Activated CD4-positive, alpha-beta T cell treated with anti-CD3 and anti-CD28 coated beads, Interleukin-2, amount 50 U/mL, for 16 hours (primary cell): ENCODE results near the gene CDH20.

Experiments used
- DNase-seq: peaks from one replicate; pipeline ENCODE4 v3.0.0-alpha.2; 2020

The CDH20 gene

DNA sequence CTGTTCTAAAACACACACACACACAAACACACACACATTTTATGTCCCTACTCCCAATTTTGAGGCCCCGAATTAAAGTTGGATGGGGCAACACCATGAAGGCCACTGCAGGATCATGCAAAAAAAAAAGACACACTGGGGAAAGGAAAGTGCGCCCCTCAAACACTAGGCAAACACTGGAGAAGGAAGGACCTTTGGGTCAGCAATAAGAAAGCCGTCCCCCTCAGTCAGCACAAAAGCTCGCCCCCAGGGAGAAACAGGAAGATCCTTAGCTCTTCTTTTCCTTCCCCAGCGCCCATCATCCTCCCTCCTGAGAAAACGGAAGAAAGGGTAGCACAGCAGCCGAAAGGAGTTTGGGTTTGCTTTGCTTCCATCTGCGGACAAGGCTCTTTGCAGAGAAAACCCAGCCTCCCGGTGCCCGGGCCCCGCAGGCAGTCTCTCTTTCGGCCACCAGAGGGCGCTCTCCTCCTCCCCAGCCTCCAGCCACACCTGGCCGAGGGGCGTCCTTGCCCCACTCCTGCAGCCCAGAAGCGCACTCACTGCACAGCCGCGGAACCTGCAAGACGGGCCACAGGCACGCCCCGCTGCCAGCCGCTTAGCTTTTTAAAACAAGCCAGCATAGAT, 248.5 kb downstream of the CDH20 start:
- DNase-seq, result peak; percentile 53

DNA sequence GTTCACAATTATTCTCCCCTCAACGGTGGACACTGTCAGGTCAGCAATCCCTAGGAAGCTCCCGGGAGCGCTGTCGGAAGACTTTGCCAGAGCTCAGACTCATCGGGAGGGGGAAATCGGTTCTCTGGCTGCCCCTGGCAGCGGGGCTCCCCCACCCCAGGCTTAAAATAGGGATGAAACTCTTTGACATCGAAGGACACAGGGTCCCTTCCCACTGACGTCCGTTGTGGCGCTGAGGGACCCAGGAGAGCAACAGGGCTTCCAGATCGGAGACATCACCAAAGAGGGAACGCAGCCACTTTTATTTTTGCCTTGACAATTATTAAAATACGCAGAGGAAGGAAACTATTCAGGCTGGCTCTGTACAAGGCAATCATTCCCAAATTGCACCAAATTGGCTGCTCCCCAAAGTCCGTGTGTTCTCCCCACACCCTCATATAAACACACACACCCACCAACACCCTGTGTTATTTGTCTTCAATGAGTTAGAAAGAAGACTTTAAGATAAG, 249.0 kb downstream of the CDH20 start:
- no peak for DNase-seq

DNA sequence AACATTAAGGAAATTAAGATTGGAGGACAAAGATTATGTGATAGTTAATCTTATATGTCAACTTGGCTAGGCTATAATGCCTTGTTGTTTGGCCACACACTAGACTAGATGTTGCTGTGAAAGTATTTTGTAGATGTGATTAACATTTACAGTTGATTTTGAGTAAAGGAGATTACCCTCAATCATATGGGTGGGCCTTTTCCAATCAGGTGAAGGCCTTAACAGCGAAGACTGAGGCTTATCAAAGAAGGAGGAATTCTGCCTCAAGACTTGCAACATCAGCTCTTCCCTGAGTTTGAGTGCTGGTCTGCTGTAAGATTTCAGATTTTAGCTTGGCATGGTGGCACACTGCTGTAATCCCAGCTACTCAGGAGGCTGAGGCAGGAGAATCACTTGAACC, 250.3 kb downstream of the CDH20 start:
- DNase-seq, result no peak

DNA sequence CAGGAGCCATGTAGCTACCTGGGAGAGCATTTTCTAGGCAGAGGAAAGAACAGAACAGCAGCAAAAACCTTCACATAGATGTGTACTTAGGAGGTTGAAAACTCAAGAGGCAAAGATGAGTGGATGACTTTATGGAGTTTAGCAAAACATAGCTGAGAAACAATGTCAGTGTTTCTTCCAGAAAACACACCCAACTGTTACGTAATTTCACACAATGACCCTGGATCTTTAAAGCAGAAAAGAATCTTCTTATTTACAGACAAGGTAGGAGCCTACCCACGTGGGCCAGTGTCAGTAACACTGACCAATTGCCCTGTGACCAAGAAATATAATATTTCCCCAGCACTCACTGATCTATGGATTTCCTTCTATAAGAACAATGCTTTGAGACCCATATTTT, 254.6 kb downstream of the CDH20 start:
- no peak for DNase-seq

DNA sequence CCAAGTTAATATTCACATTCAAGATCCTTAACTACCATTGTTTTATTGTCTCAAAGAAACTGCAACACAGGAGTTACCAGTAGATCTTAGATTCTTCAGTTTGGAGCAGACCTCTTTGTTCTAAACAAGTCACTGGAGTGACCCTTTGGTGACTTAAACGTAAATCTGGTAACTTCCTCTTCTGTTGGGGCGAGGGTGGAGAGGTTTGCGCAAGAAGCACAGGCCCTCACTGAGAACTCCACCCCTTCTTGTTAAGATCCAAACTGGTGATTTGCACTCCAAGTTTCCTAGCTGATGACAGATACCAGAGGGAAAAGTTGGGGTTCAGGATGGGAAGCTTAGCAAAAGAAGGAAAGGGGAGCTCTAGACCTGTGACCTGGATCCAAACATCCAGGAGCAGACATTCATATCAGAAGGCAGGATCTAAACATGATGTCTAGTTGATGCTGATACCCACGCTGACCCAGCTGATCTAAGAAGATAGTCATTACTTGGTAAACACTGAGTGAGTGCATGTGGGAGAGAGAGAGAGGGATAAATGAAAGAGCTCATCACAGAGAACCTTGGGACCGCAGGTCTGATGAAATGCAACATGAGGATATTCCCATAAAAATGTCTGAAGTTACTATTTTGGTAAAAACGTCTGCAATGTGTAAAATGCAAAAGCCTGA, 256.0 kb downstream of the CDH20 start:
- DNase-seq, result no peak

- DNase-seq, result no peak
Observed at GRCh38 chr18:61589724-61590065, 256.5 kb downstream of the CDH20 start.

DNA sequence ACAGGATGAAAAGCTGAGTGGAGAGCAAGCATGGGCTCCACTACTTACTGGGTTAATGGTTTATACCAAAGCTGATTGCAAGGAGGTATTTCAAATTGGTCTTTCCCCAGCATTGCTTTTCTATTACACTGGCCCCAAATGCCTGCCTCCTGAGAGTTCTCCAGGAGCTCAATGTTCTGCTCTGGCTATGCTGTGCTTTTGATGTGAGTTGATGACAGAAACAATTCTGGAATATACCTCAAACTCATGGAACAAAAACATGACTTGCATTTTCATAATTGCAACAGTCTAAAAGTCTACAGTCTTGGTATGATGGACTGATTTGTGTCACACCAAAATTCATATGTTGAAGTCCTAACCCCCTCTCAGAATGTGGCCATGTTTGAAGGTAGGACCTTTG, 258.0 kb downstream of the CDH20 start:
- DNase-seq, result no peak

- DNase-seq, result no peak
Observed at GRCh38 chr18:61595615-61596251, 262.5 kb downstream of the CDH20 start.

- DNase-seq, result no peak
Observed at GRCh38 chr18:61596296-61596695, 263.1 kb downstream of the CDH20 start.

DNA sequence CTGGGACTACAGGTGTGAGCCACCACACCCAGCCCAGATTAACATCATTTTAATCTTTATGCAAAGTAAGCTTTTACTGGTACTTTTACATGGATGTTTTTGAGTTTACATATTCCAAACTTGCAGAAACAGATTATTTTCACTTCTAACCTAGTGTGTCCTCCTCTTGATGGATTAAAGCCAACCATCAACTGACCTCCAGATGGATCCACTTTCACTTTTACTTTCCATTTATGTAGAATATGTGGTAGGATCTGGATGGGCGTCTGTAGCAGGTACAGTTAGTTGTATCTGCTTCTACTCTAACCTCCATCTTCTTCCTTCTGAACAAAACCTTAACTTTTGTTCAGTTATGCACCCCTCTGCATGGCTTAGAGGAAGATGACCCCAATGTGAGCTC, 264.1 kb downstream of the CDH20 start:
- DNase-seq, result no peak

DNA sequence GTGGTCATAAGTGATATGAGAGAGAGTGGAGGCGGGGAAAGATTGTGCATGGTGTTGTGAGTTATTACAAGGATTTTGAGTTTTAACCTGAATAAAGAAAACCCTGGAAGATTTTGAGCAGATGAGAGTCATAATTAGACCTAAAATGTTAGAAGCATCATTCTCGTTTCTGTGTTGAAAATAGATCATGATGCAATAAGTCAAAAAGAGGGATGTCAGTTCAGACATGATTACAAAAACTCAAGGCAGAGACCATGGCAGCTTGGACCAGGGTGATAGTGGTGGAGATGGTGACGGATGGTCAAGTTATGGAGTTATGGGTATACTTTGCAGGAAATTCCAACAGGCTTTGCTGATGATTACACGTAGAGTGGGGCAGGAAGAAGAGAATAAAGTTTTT, 267.2 kb downstream of the CDH20 start:
- no peak for DNase-seq

- no peak for DNase-seq
Observed at GRCh38 chr18:61602836-61603235, 269.6 kb downstream of the CDH20 start.
